ENCODE data around the gene EPOP.

- TF ChIP-seq EZH2phosphoT487 (IDR thresholded peaks at IDR 0.05; ENCODE audit: borderline replicate concordance, low read length) (no peak), CTCF (conservative IDR thresholded peaks at IDR 0.05; ENCODE audit: low read depth, low read length) (no peak)
Measured at GRCh38 chr17:38697061-38697820, 22.5 kb upstream of the EPOP start.
